ENCODE measurements around the gene DGKE.

- TF ChIP-seq CTCF (IDR thresholded peaks at IDR 0.05) (no peak), POLR2A (IDR thresholded peaks at IDR 0.05) (no peak)
These were observed 35.0 kb upstream of the DGKE start for GRCh38 chr17:56798916-56799315.
